ENCODE data around the gene SLC7A14. TPM values are rescaled to one million over a fixed set of nuclear protein-coding genes. Genes with fewer than 3 reads are reported as not detected.
"Not testable (repeated sequence)": the region's sequence is repeated elsewhere in the genome, so short reads cannot be mapped to it uniquely, and the experiment has no call there.

SLC7A14 gene
- total and polyA plus RNA-seq, 4 donors = 0.01 to 0.06 (median 0.03) TPM; not detected in 1

DNA sequence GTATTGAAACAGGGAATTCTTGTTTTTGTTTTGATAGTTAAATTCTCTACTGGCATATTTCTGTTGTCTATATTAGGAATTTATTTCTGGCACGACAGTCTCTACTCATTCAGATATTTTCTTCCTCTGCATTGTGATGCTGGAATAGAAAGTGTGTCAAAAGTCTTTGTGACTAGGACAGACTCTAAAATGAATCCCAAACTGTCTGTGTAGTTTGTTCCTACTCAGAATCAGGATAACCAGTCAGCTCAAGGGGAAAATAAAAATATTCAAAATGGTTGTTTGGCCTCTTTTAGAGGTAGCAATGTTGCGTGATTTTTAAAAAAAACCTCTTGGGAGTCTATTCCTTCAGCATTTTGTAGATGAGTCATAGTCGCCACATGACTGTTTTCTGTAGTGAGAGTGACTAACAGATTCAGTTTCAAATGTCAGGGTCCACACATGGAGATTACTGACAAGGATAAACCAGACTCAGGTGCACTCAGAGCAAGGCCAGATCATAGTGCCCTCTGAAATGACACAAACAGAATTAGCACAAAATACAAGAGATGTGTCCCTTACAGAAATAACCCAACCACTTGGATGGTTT is 13.1 kb downstream of the SLC7A14 start:
- Histone ChIP-seq H3K27me3 (ENCODE audit: control insufficient read depth in 3 of 3, insufficient read depth in 3 of 3, low read length in 2 of 3) (no peaks in the 10 kb centered on the region), H3K4me1 (ENCODE audit: control insufficient read depth in 5 of 5, insufficient read depth in 5 of 5, low read length in 5 of 5) (no peaks in the 10 kb centered on the region), H3K9ac (ENCODE audit: insufficient read depth in 1 of 2, low read length in 2 of 2) (no peak overlapping the region), H3K4me3 (no peak overlapping the region), H3K27ac (ENCODE audit: low read depth in 1 of 2, low read length in 1 of 2) (no peak overlapping the region), H3K9me3 (ENCODE audit: control insufficient read depth in 4 of 4, insufficient read depth in 3 of 4, low read length in 3 of 4) (no peaks in the 10 kb centered on the region), H3K36me3 (ENCODE audit: control insufficient read depth in 4 of 4, insufficient read depth in 4 of 4, low read length in 4 of 4) (no peaks in the 10 kb centered on the region)
- 77 to 84% methylated on average over 3 of the region's 3 CpGs for WGBS, 2 donors
- TF ChIP-seq, protein P1, sequence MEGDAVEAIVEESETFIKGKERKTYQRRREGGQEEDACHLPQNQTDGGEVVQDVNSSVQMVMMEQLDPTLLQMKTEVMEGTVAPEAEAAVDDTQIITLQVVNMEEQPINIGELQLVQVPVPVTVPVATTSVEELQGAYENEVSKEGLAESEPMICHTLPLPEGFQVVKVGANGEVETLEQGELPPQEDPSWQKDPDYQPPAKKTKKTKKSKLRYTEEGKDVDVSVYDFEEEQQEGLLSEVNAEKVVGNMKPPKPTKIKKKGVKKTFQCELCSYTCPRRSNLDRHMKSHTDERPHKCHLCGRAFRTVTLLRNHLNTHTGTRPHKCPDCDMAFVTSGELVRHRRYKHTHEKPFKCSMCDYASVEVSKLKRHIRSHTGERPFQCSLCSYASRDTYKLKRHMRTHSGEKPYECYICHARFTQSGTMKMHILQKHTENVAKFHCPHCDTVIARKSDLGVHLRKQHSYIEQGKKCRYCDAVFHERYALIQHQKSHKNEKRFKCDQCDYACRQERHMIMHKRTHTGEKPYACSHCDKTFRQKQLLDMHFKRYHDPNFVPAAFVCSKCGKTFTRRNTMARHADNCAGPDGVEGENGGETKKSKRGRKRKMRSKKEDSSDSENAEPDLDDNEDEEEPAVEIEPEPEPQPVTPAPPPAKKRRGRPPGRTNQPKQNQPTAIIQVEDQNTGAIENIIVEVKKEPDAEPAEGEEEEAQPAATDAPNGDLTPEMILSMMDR (IDR thresholded peaks at IDR 0.05; ENCODE audit: control extremely low read depth, extremely low read depth) = no peak
- no peak for ATAC-seq (ENCODE audit: insufficient read depth, low FRiP score)
- no peak for DNase-seq

DNA sequence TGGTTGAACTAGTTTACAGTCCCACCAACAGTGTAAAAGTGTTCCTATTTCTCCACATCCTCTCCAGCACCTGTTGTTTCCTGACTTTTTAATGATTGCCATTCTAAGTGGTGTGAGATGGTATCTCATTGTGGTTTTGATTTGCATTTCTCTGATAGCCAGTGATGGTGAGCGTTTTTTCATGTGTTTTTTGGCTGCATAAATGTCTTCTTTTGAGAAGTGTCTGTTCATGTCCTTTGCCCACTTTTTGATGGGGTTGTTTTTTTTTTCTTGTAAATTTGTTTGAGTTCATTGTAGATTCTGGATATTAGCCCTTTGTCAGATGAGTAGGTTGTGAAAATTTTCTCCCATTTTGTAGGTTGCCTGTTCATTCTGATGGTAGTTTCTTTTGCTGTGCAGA is 18.3 kb downstream of the SLC7A14 start:
- H3K9me3 ChIP-seq (ENCODE audit: control insufficient read depth in 4 of 4, insufficient read depth in 3 of 4, low read length in 3 of 4); H3K4me1 ChIP-seq (ENCODE audit: control insufficient read depth in 5 of 5, insufficient read depth in 5 of 5, low read length in 5 of 5); H3K27ac ChIP-seq (ENCODE audit: low read depth in 1 of 2, low read length in 1 of 2); ATAC-seq (ENCODE audit: insufficient read depth, low FRiP score); H3K9ac ChIP-seq (ENCODE audit: insufficient read depth in 1 of 2, low read length in 2 of 2); H3K36me3 ChIP-seq (ENCODE audit: control insufficient read depth in 4 of 4, insufficient read depth in 4 of 4, low read length in 4 of 4); DNase-seq; H3K4me3 ChIP-seq; H3K27me3 ChIP-seq (ENCODE audit: control insufficient read depth in 3 of 3, insufficient read depth in 3 of 3, low read length in 2 of 3): not testable (repeated sequence)
- WGBS, 2 donors = 60 to 67% methylated on average over 1 of the region's 1 CpG

DNA sequence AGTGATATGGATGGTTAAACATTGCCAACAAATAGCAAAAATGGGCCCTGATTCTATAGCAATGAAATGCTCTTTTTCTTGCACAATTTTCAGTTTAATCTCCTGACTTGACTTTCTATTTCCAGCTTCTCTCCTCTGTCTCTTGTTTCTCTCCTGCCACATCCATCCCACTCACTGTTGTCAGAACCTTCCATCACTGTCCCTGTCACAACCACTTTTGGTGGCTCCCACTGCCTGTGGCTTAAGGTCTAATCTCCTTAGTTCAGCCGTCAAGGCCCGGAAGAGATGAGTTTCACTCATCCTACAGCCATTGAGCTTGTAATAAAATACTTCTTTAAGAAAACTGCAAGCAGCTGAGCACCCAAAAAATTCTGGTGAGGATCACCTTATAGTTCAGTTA is 19.5 kb downstream of the SLC7A14 start:
- H3K27me3 ChIP-seq (ENCODE audit: control insufficient read depth in 3 of 3, insufficient read depth in 3 of 3, low read length in 2 of 3) = no peaks in the 10 kb centered on the region
- no peak for ATAC-seq (ENCODE audit: insufficient read depth, low FRiP score)
- TF ChIP-seq, protein P1 (IDR thresholded peaks at IDR 0.05; ENCODE audit: control extremely low read depth, extremely low read depth) = no peak
- no peaks in the 10 kb centered on the region for H3K9me3 ChIP-seq (ENCODE audit: control insufficient read depth in 4 of 4, insufficient read depth in 3 of 4, low read length in 3 of 4)
- peaks cover 0 to 3% (median 0%) of the 10 kb centered on the region in 5 donors for H3K4me1 ChIP-seq (ENCODE audit: control insufficient read depth in 5 of 5, insufficient read depth in 5 of 5, low read length in 5 of 5)
- no peak overlapping the region for H3K4me3 ChIP-seq
- WGBS, 2 donors = 95 to 98% methylated on average over 2 of the region's 2 CpGs
- no peaks in the 10 kb centered on the region for H3K36me3 ChIP-seq (ENCODE audit: control insufficient read depth in 4 of 4, insufficient read depth in 4 of 4, low read length in 4 of 4)
- no peak for DNase-seq
- no peak overlapping the region for H3K27ac ChIP-seq (ENCODE audit: low read depth in 1 of 2, low read length in 1 of 2)
- no peak overlapping the region for H3K9ac ChIP-seq (ENCODE audit: insufficient read depth in 1 of 2, low read length in 2 of 2)

DNA sequence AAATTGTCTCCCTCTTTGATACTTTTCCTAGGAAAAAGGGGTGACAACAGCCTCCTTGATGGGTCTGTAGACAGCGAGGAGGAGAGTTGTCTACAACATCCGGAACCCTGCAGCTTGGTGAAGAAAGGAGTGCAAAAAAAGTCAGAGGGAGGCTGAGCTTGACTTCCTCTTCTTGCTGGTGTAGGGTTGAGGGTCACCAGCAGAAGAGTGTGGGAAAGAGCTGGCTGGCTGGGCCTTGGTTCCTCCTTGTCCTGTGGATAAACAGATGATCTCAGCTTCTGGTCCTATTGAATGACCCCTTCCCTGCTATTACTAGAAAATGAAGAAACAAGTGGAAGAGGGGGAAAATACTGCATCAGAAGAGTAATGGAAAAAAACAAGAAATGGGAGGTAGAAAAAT is 20.4 kb downstream of the SLC7A14 start:
- no peak overlapping the region for H3K27ac ChIP-seq (ENCODE audit: low read depth in 1 of 2, low read length in 1 of 2)
- TF ChIP-seq, protein P1 (IDR thresholded peaks at IDR 0.05; ENCODE audit: control extremely low read depth, extremely low read depth) = no peak
- ATAC-seq (ENCODE audit: insufficient read depth, low FRiP score) (no peak), DNase-seq (no peak)
- no peaks in the 10 kb centered on the region for H3K27me3 ChIP-seq (ENCODE audit: control insufficient read depth in 3 of 3, insufficient read depth in 3 of 3, low read length in 2 of 3)
- no peaks in the 10 kb centered on the region for H3K9me3 ChIP-seq (ENCODE audit: control insufficient read depth in 4 of 4, insufficient read depth in 3 of 4, low read length in 3 of 4)
- 86 to 89% methylated on average over 2 of the region's 2 CpGs for WGBS, 2 donors
- H3K9ac ChIP-seq (ENCODE audit: insufficient read depth in 1 of 2, low read length in 2 of 2) = no peak overlapping the region
- no peak overlapping the region for H3K4me3 ChIP-seq
- H3K36me3 ChIP-seq (ENCODE audit: control insufficient read depth in 4 of 4, insufficient read depth in 4 of 4, low read length in 4 of 4) = no peaks in the 10 kb centered on the region
- peaks cover 0 to 3% (median 0%) of the 10 kb centered on the region in 5 donors for H3K4me1 ChIP-seq (ENCODE audit: control insufficient read depth in 5 of 5, insufficient read depth in 5 of 5, low read length in 5 of 5)

All from lung (tissue), 12 donors.